HG03442 (cell line): ENCODE results near the gene TMEM88.
"Not testable (repeated sequence)": the region's sequence is repeated elsewhere in the genome, so short reads cannot be mapped to it uniquely, and the experiment has no call there.

Source experiments
- ATAC-seq: cut with Tn5 transposase; IDR thresholded peaks from one replicate; pipeline ENCODE4 v1.9.1; 2021; ENCODE audit warnings: mild to moderate bottlenecking, moderate library complexity; ENCODE audit not compliant: unreplicated experiment

The TMEM88 gene

GRCh38 chr17:7855660-7856010 lies 769 bp downstream of the TMEM88 start:
- ATAC-seq = no peak

DNA sequence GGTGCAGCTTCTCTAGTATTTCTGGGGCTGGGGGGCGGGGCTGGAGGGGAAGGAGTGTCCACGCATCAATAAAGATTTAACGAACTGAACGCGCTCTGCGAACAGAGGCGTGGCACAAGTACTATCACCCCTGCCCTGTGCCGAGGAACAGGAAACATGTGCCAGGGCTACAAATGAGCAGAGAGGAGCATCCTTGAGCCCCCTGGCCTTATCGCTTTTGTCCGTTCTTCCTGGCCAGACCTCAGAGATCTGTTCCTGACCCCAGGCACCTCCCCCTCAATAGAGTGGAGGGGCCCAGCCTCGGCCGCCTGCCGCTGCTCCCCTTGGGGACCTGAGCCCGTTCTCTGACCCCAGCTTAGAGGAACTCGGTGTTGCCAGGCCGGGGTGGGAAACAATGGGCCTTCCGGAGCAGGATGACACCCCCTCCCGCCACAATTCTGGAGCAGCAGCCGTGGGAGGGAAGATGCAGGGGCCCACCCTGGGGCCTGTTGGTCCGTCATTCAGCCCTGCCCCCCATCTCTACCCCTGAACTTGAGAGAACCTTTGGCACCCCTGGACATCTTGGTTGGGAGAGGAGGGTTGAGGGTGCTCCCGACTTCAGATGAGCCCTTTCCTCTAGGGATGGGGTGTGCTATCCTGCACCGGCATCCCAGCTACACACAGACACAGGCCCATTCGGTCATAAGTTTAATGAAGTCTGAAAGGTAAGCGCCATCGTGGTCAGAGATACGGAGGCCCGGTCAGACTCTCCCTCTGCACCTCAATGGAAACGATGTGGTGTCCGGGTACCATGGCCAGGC lies 1.3 kb downstream of the TMEM88 start:
- ATAC-seq = no peak

- peak; percentile 71 for ATAC-seq
These were observed 2.2 kb downstream of the TMEM88 start, which contains the start of gene NAA38 for GRCh38 chr17:7856811-7857712. Gene NAA38 (minus strand): TSS chr17:7857559. CDS start chr17:7857463, 96 bp downstream.

DNA sequence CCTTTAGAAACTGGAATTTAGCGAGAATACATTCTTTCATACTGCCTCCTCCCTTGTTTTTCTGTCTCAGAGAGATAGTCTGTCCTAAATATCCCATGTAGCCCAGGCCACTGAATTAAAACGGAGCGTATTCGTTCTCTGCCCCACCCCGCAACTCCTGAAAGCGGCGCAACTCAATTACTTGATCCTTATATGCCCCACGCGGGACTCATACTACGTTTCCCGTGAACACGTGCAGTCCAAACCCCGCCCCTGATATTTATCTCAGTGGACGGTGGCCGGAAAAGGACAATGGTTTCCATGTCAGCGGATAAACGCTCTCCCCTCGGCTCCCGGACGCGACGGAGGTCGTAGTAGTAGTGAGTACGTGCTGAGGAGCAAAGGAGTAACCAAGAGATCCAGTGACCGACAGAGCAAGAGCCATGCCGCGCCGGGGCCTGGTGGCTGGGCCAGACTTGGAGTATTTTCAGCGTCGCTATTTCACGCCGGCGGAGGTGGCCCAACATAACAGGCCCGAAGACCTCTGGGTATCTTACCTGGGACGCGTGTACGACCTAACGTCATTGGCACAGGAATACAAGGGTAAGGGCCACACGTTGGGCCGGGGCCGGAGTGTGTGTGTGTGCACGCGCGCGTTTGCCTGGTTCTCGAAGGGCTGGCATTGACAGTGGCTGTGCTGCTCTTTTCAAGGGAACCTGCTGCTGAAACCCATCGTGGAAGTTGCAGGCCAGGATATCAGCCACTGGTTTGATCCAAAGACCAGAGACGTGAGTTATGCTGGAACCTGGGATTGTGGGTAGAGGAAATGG lies 3.1 kb downstream of the TMEM88 start, which contains the start of gene CYB5D1:
Gene CYB5D1, plus strand, starts transcription at position 291 of the 809 bp plus-strand sequence. Its CDS starts 132 bp downstream, at position 423.
- peak; percentile 34 for ATAC-seq

DNA sequence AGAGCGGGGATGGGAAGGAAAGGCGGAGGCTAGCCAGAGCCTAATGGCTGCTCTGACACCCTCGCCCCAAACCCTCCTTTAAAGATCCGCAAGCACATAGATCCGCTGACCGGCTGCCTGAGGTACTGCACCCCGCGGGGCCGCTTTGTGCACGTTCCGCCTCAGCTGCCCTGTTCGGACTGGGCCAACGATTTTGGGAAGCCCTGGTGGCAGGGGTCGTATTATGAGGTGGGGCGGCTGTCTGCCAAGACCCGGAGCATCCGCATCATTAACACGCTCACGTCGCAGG lies 3.6 kb downstream of the TMEM88 start:
- no peak for ATAC-seq

DNA sequence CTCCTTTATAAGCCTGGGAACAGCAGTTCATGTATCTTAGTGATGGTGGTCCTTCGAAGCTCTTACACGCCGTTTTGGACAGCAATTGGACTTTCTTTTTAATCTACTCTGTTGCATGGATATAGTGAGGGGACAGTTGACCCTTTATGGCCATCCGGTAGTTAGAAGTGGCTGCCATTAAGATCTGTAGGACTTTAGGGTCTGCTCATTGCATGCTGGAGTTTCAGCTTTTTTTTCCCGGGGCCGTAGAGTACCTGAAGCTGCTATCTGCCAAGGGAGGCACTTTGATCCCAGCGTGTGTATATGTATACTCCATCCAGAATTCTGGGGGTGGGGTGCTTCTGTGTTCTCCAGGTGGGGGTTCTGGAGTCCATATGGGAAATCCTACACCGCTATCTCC lies 4.2 kb downstream of the TMEM88 start:
- ATAC-seq = no peak

GRCh38 chr17:7862692-7863437 lies 8.0 kb downstream of the TMEM88 start:
- ATAC-seq = no peak

DNA sequence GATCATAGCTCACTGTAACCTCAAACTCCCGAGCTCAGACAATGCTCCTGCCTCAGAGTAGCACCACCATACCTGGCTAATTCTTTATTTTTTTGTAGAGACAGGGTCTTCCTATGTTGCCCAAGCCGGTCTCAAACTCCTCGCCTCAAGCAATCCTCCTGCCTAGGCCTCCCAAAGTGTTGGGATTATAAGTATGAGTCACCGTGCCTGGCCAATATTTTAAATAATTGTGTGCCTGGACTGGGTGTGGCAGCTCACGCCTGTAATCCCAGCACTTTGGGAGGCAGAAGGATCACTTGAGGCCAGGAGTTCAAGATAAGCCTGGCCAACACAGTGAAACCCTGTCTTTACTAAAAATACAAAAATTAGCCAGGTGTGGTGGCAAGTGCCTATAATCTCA lies 9.5 kb downstream of the TMEM88 start:
- ATAC-seq = not testable (repeated sequence)

GRCh38 chr17:7864995-7865650 lies 10.3 kb downstream of the TMEM88 start:
- ATAC-seq = no peak

- ATAC-seq = no peak
These were observed 13.0 kb downstream of the TMEM88 start for GRCh38 chr17:7867881-7868329.

DNA sequence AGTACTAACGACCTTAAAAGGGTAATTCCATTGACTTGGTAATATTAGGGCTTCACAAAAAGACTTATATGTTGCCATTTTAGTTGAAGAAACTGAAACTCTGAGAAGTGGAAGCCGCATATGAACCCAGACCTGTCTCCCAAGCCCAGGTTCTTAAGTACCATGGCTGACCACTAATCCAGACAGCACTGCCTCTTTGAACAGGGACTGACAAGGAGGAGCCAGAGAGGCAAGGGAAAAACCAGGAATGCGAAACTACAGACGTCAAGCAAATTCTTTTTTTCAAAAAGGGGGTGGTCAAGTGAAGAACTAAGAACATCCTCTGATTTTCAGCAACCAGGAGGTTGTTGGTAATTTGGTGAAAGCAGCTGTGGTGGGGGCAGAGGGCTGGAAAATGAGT lies 18.2 kb downstream of the TMEM88 start:
- no peak for ATAC-seq

GRCh38 chr17:7875804-7876370 lies 21.0 kb downstream of the TMEM88 start:
- no peak for ATAC-seq

DNA sequence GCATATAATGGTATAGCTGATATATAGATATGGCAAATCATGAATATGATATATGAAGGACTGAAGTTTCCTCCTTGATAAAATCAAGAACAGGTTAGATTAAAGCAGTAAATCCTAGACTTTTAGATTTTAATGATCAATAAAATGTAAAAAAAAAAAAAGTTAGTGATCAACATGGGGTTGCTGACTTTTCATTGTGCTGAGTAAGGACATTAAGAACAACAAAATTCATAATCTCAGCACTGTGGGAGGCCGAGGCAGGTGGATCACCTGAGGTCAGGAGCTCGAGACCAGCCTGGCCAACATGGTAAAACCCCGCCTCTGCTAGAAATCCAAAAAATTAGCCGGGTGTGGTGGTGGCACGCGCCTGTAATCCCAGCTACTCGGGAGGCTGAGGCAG lies 23.4 kb downstream of the TMEM88 start:
- ATAC-seq = no peak

GRCh38 chr17:7880076-7880868 lies 25.4 kb downstream of the TMEM88 start:
- no peak for ATAC-seq

- ATAC-seq = no peak
These were observed 26.6 kb downstream of the TMEM88 start for GRCh38 chr17:7881276-7882054.

DNA sequence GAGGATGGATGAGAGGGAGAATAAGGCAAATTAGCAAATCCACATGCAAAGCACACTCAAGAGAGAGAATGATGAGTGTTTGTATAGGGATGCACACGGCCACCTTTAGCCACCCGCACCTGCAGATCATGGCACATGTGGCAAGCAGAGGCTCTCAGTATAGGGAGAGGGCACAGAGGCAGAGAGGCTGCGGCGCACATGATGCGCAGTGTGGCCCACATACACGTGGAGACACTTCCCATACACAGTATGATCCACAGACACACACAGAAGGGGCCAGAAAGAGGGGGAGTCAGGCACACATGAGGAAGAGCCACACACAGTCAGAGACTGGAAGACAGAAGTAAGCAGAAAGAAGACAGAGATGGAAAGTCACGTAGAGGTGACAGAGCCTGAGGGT lies 27.2 kb downstream of the TMEM88 start:
- no peak for ATAC-seq

- ATAC-seq = no peak
These were observed 27.8 kb downstream of the TMEM88 start for GRCh38 chr17:7882629-7883028.

- ATAC-seq = no peak
These were observed 29.0 kb downstream of the TMEM88 start for GRCh38 chr17:7883781-7884386.
